HepG2 (cell line): ENCODE measurements around the gene PSMG4. TPM values are rescaled to one million over a fixed set of nuclear protein-coding genes. Genes with fewer than 3 reads are reported as not detected.
A peak's percentile ranks its signal among the peaks of the same experiment; 100 is the strongest.

ENCODE experiments used
- GABPB1 ChIP-seq: IDR thresholded peaks from 2 replicates; pipeline ENCODE4 v1.6.1; 2016; ENCODE audit warnings: mild to moderate bottlenecking, missing genetic modification reagents, moderate library complexity, missing compliant biosample characterization
- HDAC1 ChIP-seq: sonication (generic); formaldehyde crosslinking; IDR thresholded peaks from 2 replicates; pipeline ENCODE4 v1.5.1; 2020; ENCODE audit warnings: mild to moderate bottlenecking, missing genetic modification reagents
- HOXA3 ChIP-seq: sonication (generic); formaldehyde crosslinking; IDR thresholded peaks from 2 replicates; pipeline ENCODE4 v1.5.0; 2020; ENCODE audit warnings: missing genetic modification reagents
- KDM5A ChIP-seq: fragments of 200-600 bp; sonication (generic); IDR thresholded peaks from 2 replicates; pipeline ENCODE4 v1.7.0; 2018; ENCODE audit warnings: antibody characterized with exemption, mild to moderate bottlenecking, low read length, borderline replicate concordance
- KLF11 ChIP-seq: IDR thresholded peaks from 2 replicates; pipeline ENCODE4 v1.6.1; 2016; ENCODE audit warnings: missing compliant biosample characterization
- KMT2B ChIP-seq: IDR thresholded peaks from 2 replicates; pipeline ENCODE4 v1.6.1; 2016; ENCODE audit warnings: missing genetic modification reagents, missing compliant biosample characterization
- MAZ ChIP-seq, 2 experiments: sonication (generic) in 1 of 2; formaldehyde crosslinking in 1 of 2; IDR thresholded peaks; 2 replicates each; pipeline versions ENCODE4 v1.5.0 to v1.6.1; 2012 to 2020; ENCODE audit warnings: low read depth in 2 of 2, mild to moderate bottlenecking in 2 of 2, borderline replicate concordance in 1 of 2, improper control_type of control experiment in 1 of 2, low read length in 1 of 2, missing genetic modification reagents in 1 of 2, moderate library complexity in 1 of 2
- MXD4 ChIP-seq: IDR thresholded peaks from 2 replicates; pipeline ENCODE4 v1.6.1; 2016; ENCODE audit warnings: mild to moderate bottlenecking, missing biosample characterization, missing genetic modification reagents
- REXO4 ChIP-seq: sonication (generic); formaldehyde crosslinking; IDR thresholded peaks from 2 replicates; pipeline ENCODE4 v1.8.0; 2022; ENCODE audit warnings: missing genetic modification reagents, mild to moderate bottlenecking, borderline replicate concordance
- SOX6 ChIP-seq, 2 experiments: fragments of 450-650 bp in 1 of 2; sonication (generic) in 1 of 2; formaldehyde crosslinking in 1 of 2; IDR thresholded peaks; 2 replicates each; pipeline versions ENCODE4 v1.4.0 to v1.6.1; 2017 to 2020; ENCODE audit warnings: antibody characterized with exemption in 1 of 2, mild to moderate bottlenecking in 1 of 2, missing genetic modification reagents in 1 of 2
- TCF7 ChIP-seq: sonication (generic); IDR thresholded peaks from 2 replicates; pipeline ENCODE4 v1.6.1; 2016; ENCODE audit warnings: antibody characterized with exemption, low read depth
- YEATS4 ChIP-seq: sonication (generic); formaldehyde crosslinking; IDR thresholded peaks from 2 replicates; pipeline ENCODE4 v1.4.0; 2020; ENCODE audit warnings: missing genetic modification reagents, borderline replicate concordance
- ZBTB26 ChIP-seq: IDR thresholded peaks from 2 replicates; pipeline ENCODE4 v1.6.1; 2016; ENCODE audit warnings: missing compliant biosample characterization, missing genetic modification reagents, borderline replicate concordance
- ZNF263 ChIP-seq: sonication (generic); formaldehyde crosslinking; IDR thresholded peaks from 2 replicates; pipeline ENCODE4 v1.4.0; 2020; ENCODE audit warnings: missing genetic modification reagents
- ZNF331 ChIP-seq: sonication (generic); formaldehyde crosslinking; IDR thresholded peaks from 2 replicates; pipeline ENCODE4 v1.4.0; 2020; ENCODE audit warnings: missing genetic modification reagents
- ZNF766 ChIP-seq: sonication (generic); formaldehyde crosslinking; IDR thresholded peaks from 2 replicates; pipeline ENCODE4 v1.5.0; 2020; ENCODE audit warnings: missing genetic modification reagents, borderline replicate concordance
- ZNF772 ChIP-seq: sonication (generic); formaldehyde crosslinking; IDR thresholded peaks from 2 replicates; pipeline ENCODE4 v1.5.0; 2020; ENCODE audit warnings: mild to moderate bottlenecking, missing genetic modification reagents
- polyA plus RNA-seq, 8 experiments: library from polyadenylated mRNA; depleted of rRNA in 3 of 8; stranded (reverse) in 7 of 8; unstranded in 1 of 8; fragments of >200 nt; fragmentation: Illumina TruSeq in 4 of 8; extraction: Trizol in 4 of 8; gene quantifications; 2 replicates each; pipeline versions ENCODE4 v1.2.1 to v1.2.3, GENCODE V29; 2011 to 2016; ENCODE audit warnings: low read depth in 4 of 8, missing spikeins in 1 of 8, mixed read lengths in 1 of 8; ENCODE audit not compliant: insufficient read depth in 1 of 8
- total RNA-seq, 5 experiments: library from RNA; depleted of rRNA; stranded (reverse); fragments of >200 nt; fragmentation: Illumina TruSeq; extraction: Trizol; gene quantifications; 2 replicates each; pipeline ENCODE4 v1.2.3, GENCODE V29; 2016; ENCODE audit warnings: low read depth in 1 of 5
- TF ChIP-seq, protein P1 (sequence below): sonication (generic); formaldehyde crosslinking; IDR thresholded peaks from 2 replicates; pipeline ENCODE4 v1.5.0; 2020; ENCODE audit warnings: missing genetic modification reagents, mild to moderate bottlenecking, borderline replicate concordance
- TF ChIP-seq, protein P2 (sequence below): sonication (generic); formaldehyde crosslinking; IDR thresholded peaks from 2 replicates; pipeline ENCODE4 v1.4.0; 2020; ENCODE audit warnings: missing genetic modification reagents
- TF ChIP-seq, protein P3 (sequence below): sonication (generic); formaldehyde crosslinking; IDR thresholded peaks from 2 replicates; pipeline ENCODE4 v1.4.0; 2020; ENCODE audit warnings: mild to moderate bottlenecking, missing genetic modification reagents, borderline replicate concordance

PSMG4 gene
- total and polyA plus RNA-seq, 2 of the 13 experiments (the other 11 are each of a cell fraction or from before 2014, with no cell fraction given): 28.5 to 32.8 TPM

DNA sequence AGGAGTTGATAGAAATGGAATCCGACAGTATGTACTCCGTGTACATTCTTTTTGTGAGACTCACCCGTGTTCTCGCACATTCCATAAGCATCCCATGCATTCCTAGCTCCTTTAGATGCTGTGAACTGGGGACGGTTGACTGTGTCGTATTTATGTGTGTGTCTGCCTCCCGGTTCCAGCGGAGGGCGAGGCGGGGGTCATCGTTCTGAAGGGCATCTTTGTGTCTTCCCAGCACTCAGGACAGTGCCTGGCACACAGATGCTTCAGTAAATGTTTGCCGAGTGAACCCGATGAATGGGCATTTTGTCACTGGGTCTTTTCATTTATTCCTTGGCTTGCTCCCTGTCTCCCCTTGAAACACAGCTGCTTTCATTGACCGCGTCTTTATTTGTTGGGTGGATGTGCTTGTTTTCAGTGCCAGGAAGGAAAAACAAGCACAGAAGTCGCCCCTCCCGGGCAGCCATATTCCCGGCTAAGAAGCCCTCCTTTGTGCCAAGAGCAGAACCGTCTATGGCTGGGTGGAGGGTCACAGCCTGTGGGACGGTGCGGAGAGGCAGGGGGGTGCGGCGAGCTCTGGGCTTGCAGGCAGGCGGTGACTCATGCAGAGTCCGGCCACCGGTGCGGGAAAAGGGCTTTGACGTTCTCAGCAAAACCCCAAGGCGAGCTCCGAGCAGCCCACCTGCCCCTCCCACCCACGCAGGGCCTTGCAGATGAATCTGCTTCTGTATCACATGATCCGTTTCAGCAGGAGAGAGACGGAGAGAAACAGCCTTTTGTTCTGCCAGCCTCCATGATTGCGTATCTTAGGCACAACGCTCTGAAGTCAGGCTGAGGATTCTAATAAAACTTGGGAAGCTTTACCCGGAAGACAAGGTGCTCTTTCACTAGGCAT lies 11.2 kb upstream of the PSMG4 start (continued):
- TF ChIP-seq HDAC1 (CRISPR knock-in tag) (0 out of 2 replicates have a peak, but pooled peaks have one; percentile 42), REXO4 (no peak), KLF11 (CRISPR knock-in tag) (no peak), ZNF263 (CRISPR knock-in tag) (0 out of 2 replicates have a peak, but pooled peaks have one; percentile 38), SOX6 (IDR thresholded peaks at IDR 0.05) (no peak), SOX6 (CRISPR knock-in tag; IDR thresholded peaks at IDR 0.05) (peak; percentile 12), YEATS4 (CRISPR knock-in tag) (peak; percentile 51; the same call in 1 of the 2 replicates), ZNF772 (CRISPR knock-in tag) (0 out of 2 replicates have a peak, but pooled peaks have one; percentile 38), ZNF331 (CRISPR knock-in tag) (0 out of 2 replicates have a peak, but pooled peaks have one; percentile 9), MAZ (IDR thresholded peaks at IDR 0.05; ENCODE audit: borderline replicate concordance, low read depth, low read length) (peak; percentile 53; the same call in 1 of the 2 replicates), MAZ (CRISPR knock-in tag; IDR thresholded peaks at IDR 0.05; ENCODE audit: low read depth) (no peak), ZBTB26 (CRISPR knock-in tag) (peak; percentile 45; the same call in 1 of the 2 replicates), KDM5A (no peak), HOXA3 (CRISPR knock-in tag) (peak; percentile 54; the same call in 1 of the 2 replicates), GABPB1 (CRISPR knock-in tag) (peak; percentile 57), ZNF766 (CRISPR knock-in tag) (0 out of 2 replicates have a peak, but pooled peaks have one; percentile 28), KMT2B (CRISPR knock-in tag) (peak; percentile 58; the same call in 1 of the 2 replicates), TCF7 (no peak; the same call in 1 of the 2 replicates), MXD4 (CRISPR knock-in tag) (0 out of 2 replicates have a peak, but pooled peaks have one; percentile 49)
- TF ChIP-seq, protein P1, sequence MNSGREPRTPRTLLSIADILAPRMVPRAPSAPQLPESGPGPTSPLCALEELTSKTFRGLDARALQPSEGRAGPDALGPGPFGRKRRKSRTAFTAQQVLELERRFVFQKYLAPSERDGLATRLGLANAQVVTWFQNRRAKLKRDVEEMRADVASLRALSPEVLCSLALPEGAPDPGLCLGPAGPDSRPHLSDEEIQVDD (CRISPR knock-in tag): no peak
- TF ChIP-seq, protein P2, sequence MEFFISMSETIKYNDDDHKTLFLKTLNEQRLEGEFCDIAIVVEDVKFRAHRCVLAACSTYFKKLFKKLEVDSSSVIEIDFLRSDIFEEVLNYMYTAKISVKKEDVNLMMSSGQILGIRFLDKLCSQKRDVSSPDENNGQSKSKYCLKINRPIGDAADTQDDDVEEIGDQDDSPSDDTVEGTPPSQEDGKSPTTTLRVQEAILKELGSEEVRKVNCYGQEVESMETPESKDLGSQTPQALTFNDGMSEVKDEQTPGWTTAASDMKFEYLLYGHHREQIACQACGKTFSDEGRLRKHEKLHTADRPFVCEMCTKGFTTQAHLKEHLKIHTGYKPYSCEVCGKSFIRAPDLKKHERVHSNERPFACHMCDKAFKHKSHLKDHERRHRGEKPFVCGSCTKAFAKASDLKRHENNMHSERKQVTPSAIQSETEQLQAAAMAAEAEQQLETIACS (CRISPR knock-in tag): no peak
- TF ChIP-seq, protein P3, sequence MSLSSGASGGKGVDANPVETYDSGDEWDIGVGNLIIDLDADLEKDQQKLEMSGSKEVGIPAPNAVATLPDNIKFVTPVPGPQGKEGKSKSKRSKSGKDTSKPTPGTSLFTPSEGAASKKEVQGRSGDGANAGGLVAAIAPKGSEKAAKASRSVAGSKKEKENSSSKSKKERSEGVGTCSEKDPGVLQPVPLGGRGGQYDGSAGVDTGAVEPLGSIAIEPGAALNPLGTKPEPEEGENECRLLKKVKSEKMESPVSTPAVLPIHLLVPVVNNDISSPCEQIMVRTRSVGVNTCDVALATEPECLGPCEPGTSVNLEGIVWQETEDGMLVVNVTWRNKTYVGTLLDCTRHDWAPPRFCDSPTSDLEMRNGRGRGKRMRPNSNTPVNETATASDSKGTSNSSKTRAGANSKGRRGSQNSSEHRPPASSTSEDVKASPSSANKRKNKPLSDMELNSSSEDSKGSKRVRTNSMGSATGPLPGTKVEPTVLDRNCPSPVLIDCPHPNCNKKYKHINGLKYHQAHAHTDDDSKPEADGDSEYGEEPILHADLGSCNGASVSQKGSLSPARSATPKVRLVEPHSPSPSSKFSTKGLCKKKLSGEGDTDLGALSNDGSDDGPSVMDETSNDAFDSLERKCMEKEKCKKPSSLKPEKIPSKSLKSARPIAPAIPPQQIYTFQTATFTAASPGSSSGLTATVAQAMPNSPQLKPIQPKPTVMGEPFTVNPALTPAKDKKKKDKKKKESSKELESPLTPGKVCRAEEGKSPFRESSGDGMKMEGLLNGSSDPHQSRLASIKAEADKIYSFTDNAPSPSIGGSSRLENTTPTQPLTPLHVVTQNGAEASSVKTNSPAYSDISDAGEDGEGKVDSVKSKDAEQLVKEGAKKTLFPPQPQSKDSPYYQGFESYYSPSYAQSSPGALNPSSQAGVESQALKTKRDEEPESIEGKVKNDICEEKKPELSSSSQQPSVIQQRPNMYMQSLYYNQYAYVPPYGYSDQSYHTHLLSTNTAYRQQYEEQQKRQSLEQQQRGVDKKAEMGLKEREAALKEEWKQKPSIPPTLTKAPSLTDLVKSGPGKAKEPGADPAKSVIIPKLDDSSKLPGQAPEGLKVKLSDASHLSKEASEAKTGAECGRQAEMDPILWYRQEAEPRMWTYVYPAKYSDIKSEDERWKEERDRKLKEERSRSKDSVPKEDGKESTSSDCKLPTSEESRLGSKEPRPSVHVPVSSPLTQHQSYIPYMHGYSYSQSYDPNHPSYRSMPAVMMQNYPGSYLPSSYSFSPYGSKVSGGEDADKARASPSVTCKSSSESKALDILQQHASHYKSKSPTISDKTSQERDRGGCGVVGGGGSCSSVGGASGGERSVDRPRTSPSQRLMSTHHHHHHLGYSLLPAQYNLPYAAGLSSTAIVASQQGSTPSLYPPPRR: no peak
